ENCODE results near the gene HDAC8. TPM values are rescaled to one million over a fixed set of nuclear protein-coding genes. Genes with fewer than 3 reads are reported as not detected.

Gene HDAC8
- total and polyA plus RNA-seq, 9 of the 15 experiments (the other 6 are each of a cell fraction or from before 2014, with no cell fraction given): 18.9 to 53.8 (median 28.7) TPM

- Histone ChIP-seq H3K4me2 (ENCODE audit: insufficient read depth, low read length) (no peak overlapping the region), H3K27me3 (ENCODE audit: control insufficient read depth in 2 of 2, insufficient read depth in 2 of 2, low read length in 2 of 2) (no peaks in the 10 kb centered on the region), H3K9me1 (ENCODE audit: control insufficient read depth, insufficient read depth, low read length) (no peaks in the 10 kb centered on the region), H4K20me1 (replicated peaks; ENCODE audit: control insufficient read depth, insufficient read depth, low read length) (no peaks in the 10 kb centered on the region), H3K79me2 (ENCODE audit: control insufficient read depth, insufficient read depth, low read length) (0 out of 3 replicates have a peak, but pooled peaks cover 4% of the 10 kb centered on the region), H3K36me3 (ENCODE audit: control insufficient read depth, insufficient read depth, low read length) (no peaks in the 10 kb centered on the region), H3K9ac (ENCODE audit: insufficient read depth in 1 of 2, low read depth in 2 of 2, low read length in 2 of 2) (no peak overlapping the region), H3K4me1 (replicated peaks in 1 of 2; ENCODE audit: control insufficient read depth in 2 of 2, insufficient read depth in 2 of 2, low read length in 2 of 2) (no peaks in the 10 kb centered on the region), H3K9me3 (replicated peaks; ENCODE audit: control insufficient read depth, insufficient read depth, low read depth, low read length) (no peaks in the 10 kb centered on the region), H3K27ac (ENCODE audit: extremely low read depth, low read depth, low read length) (no peak overlapping the region), H3K4me3 (no peak overlapping the region), H2AFZ (ENCODE audit: low read depth, low read length) (no peak overlapping the region)
- CTCF ChIA-PET (ENCODE audit: low intra/inter-chr PET ratio): no interaction called here
- ATAC-seq: no peak
- in situ Hi-C loops (cut with MboI) (no loop called here), intact Hi-C loops (cut with micrococcal nuclease) (no loop called here)
- no peak for FAIRE-seq
- TF ChIP-seq ZZZ3 (IDR thresholded peaks at IDR 0.05) (no peak), RBM17 (IDR thresholded peaks at IDR 0.05; ENCODE audit: borderline replicate concordance, low read depth, low read length) (no peak), ZNF239 (CRISPR knock-in tag; IDR thresholded peaks at IDR 0.05) (no peak), GTF2A2 (tag; IDR thresholded peaks at IDR 0.05) (no peak), ZNF232 (CRISPR knock-in tag; IDR thresholded peaks at IDR 0.05) (no peak), KLF13 (tag; IDR thresholded peaks at IDR 0.05; ENCODE audit: borderline replicate concordance, low read depth) (no peak), GATAD2A (IDR thresholded peaks at IDR 0.05) (no peak), CCNT2 (IDR thresholded peaks at IDR 0.05; ENCODE audit: borderline replicate concordance, extremely low read depth, insufficient read length, low read depth, low read length) (no peak), ZNF655 (CRISPR knock-in tag; IDR thresholded peaks at IDR 0.05) (no peak), SUPT5H (IDR thresholded peaks at IDR 0.05) (no peak), NBN (IDR thresholded peaks at IDR 0.05; ENCODE audit: low read depth) (no peak)
- 75% methylated on average over 6 of the region's 6 CpGs for WGBS (ENCODE audit: insufficient coverage, low coverage, missing lambda C conversion rate)
- BruUV-seq (replicated peaks): no TSS peak
- POLR2A ChIA-PET: no interaction called here
- DNase-seq (ENCODE audit: extremely low read depth in 1 of 4, low spot score in 3 of 4): no peak
Observed at GRCh38 chrX:72495046-72495445, 77.6 kb downstream of the HDAC8 start.
